Fibroblast of lung (primary cell): Measurements from ENCODE around the gene ROR2.

Experiments used
- EZH2 ChIP-seq: IDR thresholded peaks from 2 replicates; pipeline ENCODE4 v1.5.1; 2012; ENCODE audit warnings: low read length, control low read depth, mild to moderate bottlenecking; ENCODE audit errors: missing control alignments
- TF ChIP-seq, protein P1 (sequence below), 2 donors: IDR thresholded peaks in 1 of 2; conservative IDR thresholded peaks in 1 of 2; 1 replicate in 1 of 2; 2 replicates in 1 of 2; pipeline ENCODE4 v1.5.1; 2011 to 2012; ENCODE audit warnings: low read length in 2 of 2, control low read depth in 1 of 2, inconsistent platforms in 1 of 2, low read depth in 1 of 2, mild to moderate bottlenecking in 1 of 2

DNA sequence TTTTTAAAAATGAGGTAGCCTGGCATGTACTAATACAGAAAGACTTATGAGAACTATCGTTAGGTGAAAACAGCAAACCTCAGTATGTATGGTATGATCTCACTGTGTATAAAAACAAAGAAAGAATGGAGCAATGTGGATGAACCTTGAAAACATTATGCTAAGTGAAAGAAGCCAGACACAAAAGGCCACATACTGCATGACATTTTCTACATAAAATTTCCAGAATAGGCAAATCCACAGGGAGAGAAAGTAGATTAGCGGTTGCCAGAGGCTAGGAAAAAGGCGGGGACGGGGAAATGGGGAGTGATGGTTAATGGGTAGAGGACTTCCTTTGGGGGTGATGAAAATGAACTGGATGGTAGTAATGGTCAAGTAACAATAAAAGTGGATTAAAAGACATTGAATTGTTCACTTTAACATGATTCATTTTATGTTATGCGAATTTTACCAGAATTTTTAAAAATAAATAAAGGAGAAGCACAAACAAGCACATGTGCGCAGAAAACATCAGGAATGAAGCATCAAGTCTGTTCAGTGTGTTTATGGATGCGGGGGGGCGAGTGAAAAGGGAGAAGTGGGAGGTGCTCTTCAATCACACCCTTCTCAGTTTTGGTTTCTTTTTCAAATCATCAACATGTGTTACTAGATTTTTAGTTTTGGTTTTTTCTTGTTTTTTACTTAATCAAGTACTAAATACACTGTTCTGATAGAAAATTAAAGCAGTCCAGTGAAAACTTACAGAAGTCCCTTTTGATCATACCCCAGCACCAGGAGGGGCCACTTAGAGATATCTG is 16.3 kb downstream of the ROR2 start:
- TF ChIP-seq, protein P1, sequence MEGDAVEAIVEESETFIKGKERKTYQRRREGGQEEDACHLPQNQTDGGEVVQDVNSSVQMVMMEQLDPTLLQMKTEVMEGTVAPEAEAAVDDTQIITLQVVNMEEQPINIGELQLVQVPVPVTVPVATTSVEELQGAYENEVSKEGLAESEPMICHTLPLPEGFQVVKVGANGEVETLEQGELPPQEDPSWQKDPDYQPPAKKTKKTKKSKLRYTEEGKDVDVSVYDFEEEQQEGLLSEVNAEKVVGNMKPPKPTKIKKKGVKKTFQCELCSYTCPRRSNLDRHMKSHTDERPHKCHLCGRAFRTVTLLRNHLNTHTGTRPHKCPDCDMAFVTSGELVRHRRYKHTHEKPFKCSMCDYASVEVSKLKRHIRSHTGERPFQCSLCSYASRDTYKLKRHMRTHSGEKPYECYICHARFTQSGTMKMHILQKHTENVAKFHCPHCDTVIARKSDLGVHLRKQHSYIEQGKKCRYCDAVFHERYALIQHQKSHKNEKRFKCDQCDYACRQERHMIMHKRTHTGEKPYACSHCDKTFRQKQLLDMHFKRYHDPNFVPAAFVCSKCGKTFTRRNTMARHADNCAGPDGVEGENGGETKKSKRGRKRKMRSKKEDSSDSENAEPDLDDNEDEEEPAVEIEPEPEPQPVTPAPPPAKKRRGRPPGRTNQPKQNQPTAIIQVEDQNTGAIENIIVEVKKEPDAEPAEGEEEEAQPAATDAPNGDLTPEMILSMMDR (conservative IDR thresholded peaks at IDR 0.05 in 1 of 2, IDR thresholded peaks at IDR 0.05 in 1 of 2; ENCODE audit: low read depth in 1 of 2, low read length in 2 of 2), result no peak
- no peak for TF ChIP-seq EZH2
